ENCODE measurements around the gene SEMA3B. TPM values are rescaled to one million over a fixed set of nuclear protein-coding genes. Genes with fewer than 3 reads are reported as not detected.

The SEMA3B gene
- total RNA-seq, 2 experiments from 2014 or later, result 0.28 to 0.82 TPM

DNA sequence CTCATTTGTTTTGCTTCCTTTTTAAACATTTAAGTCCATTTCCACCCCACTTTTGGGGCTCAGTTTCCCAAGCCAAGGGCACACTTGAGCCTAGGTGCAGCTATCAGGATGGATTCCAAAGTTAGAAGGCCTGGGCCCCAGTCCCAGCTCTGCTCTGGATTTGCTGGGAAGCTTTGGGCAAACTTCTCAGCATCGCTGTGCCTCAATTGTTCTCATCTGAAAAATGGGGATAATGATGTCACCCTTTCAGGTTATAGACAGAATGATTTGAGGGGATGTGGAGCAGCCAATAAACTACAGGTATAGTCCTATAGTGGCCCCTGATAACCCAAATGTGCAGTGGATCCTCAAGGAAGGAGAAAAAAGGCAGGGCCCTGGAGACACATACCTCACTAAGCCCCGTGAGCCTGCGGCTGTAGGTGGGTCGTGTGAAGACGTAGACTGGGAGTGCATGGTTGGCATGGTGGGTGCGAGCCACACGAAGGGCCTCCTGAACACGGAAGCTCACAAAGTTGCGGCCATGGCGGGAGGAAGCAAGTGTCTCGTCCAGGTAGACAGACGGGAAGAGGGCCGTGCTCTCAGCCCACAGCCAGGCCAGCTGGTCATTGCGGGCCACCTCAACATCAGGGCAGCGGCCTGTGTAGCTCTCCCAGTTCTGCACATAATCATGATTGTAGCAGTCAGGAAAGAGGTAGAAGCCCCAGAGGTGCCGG lies 50.4 kb downstream of the SEMA3B start:
- Histone ChIP-seq H3K4me2 (ENCODE audit: low read length) (peak overlapping the region; percentile 73; the same call in 1 of the 2 replicates), H4K20me1 (ENCODE audit: insufficient read depth, low read length) (no peaks in the 10 kb centered on the region), H3K4me1 (ENCODE audit: insufficient read depth, low read length, poor library complexity, severe bottlenecking) (peaks cover 49% of the 10 kb centered on the region), H3K79me2 (ENCODE audit: insufficient read depth, low read depth, low read length) (no peaks in the 10 kb centered on the region), H2AFZ (ENCODE audit: low read length) (no peak overlapping the region), H3K9me3 (ENCODE audit: low read length) (no peaks in the 10 kb centered on the region), H3K4me3 (ENCODE audit: low read depth, low read length, poor library complexity, severe bottlenecking) (no peak overlapping the region), H3K9me2 (ENCODE audit: insufficient read depth, low read length) (no peaks in the 10 kb centered on the region), H3K27ac (ENCODE audit: low read depth, low read length, poor library complexity, severe bottlenecking) (peak overlapping the region; percentile 18), H3K36me3 (ENCODE audit: insufficient read depth, low read length) (peaks cover 10% of the 10 kb centered on the region; the same call in 1 of the 2 replicates)
- ChIA-PET CTCF (ENCODE audit: unreplicated experiment) (no interaction called here), POLR2A (interaction anchor here (1.1 kb wide), 1 partner anchor 18 kb away, joined by 4 read pairs; no protein-coding TSS in a partner anchor)
- TF ChIP-seq CTCF (conservative IDR thresholded peaks at IDR 0.05; ENCODE audit: low read length), result no peak
- TF ChIP-seq EZH2phosphoT487 (IDR thresholded peaks at IDR 0.05; ENCODE audit: borderline replicate concordance, low read depth, low read length), result no peak
- no peak for DNase-seq (ENCODE audit: low spot score)
- intact Hi-C loops (cut with micrococcal nuclease; ENCODE audit: unreplicated experiment), result no loop called here
- BruUV-seq (replicated peaks), result no TSS peak

- Histone ChIP-seq H3K36me3 (ENCODE audit: insufficient read depth, low read length) (peaks cover 15% of the 10 kb centered on the region; the same call in 1 of the 2 replicates), H3K4me1 (ENCODE audit: insufficient read depth, low read length, poor library complexity, severe bottlenecking) (peaks cover 49% of the 10 kb centered on the region), H3K4me2 (ENCODE audit: low read length) (peak overlapping the region; percentile 73), H3K4me3 (ENCODE audit: low read depth, low read length, poor library complexity, severe bottlenecking) (peak overlapping the region; percentile 72), H2AFZ (ENCODE audit: low read length) (no peak overlapping the region), H3K9me2 (ENCODE audit: insufficient read depth, low read length) (no peaks in the 10 kb centered on the region), H3K9me3 (ENCODE audit: low read length) (no peaks in the 10 kb centered on the region), H3K27ac (ENCODE audit: low read depth, low read length, poor library complexity, severe bottlenecking) (peak overlapping the region; percentile 51), H3K79me2 (ENCODE audit: insufficient read depth, low read depth, low read length) (no peaks in the 10 kb centered on the region), H4K20me1 (ENCODE audit: insufficient read depth, low read length) (no peaks in the 10 kb centered on the region)
- no peak for DNase-seq (ENCODE audit: low spot score)
- TSS peak; percentile 35 for BruUV-seq (replicated peaks)
- intact Hi-C loops (cut with micrococcal nuclease; ENCODE audit: unreplicated experiment), result loop anchor here (5.0 kb wide), 1 partner anchor 93 kb away; no protein-coding TSS in a partner anchor
- CTCF ChIA-PET (ENCODE audit: unreplicated experiment), result interaction anchor here (0.6 kb wide), 1 partner anchor 28 kb away, joined by 3 read pairs; no protein-coding TSS in a partner anchor
- POLR2A ChIA-PET, result interaction anchor here (0.9 to 1.1 kb wide), 2 partner anchors 14 to 17 kb away, joined by 5 to 6 read pairs; no protein-coding TSS in a partner anchor
- TF ChIP-seq CTCF (conservative IDR thresholded peaks at IDR 0.05; ENCODE audit: low read length) (no peak), EZH2phosphoT487 (IDR thresholded peaks at IDR 0.05; ENCODE audit: borderline replicate concordance, low read depth, low read length) (no peak)
Measured at GRCh38 chr3:50319894-50320625, 51.1 kb downstream of the SEMA3B start.
